ENCODE results near the gene ENO3. TPM values are rescaled to one million over a fixed set of nuclear protein-coding genes. Genes with fewer than 3 reads are reported as not detected.

Gene ENO3
- total and polyA plus RNA-seq, 10 of the 15 experiments (the other 5 are each of a cell fraction or from before 2014, with no cell fraction given), result 6.8 to 28.4 (median 17.0) TPM

DNA sequence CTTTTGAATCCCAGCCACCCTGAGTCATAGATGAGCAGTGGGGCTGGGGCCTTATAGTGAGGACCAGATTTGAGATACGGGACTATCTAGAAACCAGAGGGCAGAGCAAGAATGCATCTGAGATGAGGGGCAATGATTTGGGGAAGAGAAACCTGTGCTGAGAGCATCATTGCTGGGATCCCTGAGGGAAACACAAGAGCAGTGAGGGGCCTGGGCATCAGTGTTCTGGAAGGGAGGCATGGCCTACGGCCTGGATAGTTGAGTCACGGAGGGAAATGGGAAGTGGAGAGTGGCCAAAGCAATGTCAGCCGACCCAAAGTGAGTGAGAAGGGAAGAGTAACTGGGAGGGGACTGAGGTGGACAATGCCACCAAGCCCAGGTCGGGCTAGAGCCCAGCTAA, 31.4 kb downstream of the ENO3 start:
- DNase-seq (ENCODE audit: low read depth, low spot score) (no peak), FAIRE-seq (no peak), ATAC-seq (no peak)
- Histone ChIP-seq H3K4me3 (no peak overlapping the region), H4K20me1 (ENCODE audit: control insufficient read depth, insufficient read depth) (no peaks in the 10 kb centered on the region), H3K4me1 (ENCODE audit: control insufficient read depth, insufficient read depth, low read length) (peaks cover 17% of the 10 kb centered on the region), H3K36me3 (ENCODE audit: control insufficient read depth in 2 of 2, insufficient read depth in 2 of 2, low read length in 1 of 2) (peaks cover 12 to 16% of the 10 kb centered on the region in 2 experiments; a peak in 3 of 4 replicates), H3K27ac (ENCODE audit: control insufficient read depth, insufficient read depth) (no peak overlapping the region), H3K27me3 (replicated peaks in 1 of 2; ENCODE audit: control insufficient read depth in 2 of 2, insufficient read depth in 2 of 2, low read length in 1 of 2) (no peaks in the 10 kb centered on the region), H2AFZ (ENCODE audit: control insufficient read depth, low read depth, low read length) (no peak overlapping the region), H3K4me2 (ENCODE audit: control insufficient read depth, insufficient read depth) (no peak overlapping the region), H3K9me3 (replicated peaks; ENCODE audit: control insufficient read depth, insufficient read depth, low read length) (no peaks in the 10 kb centered on the region), H3K79me2 (ENCODE audit: control insufficient read depth, insufficient read depth, low read length) (peaks cover 11% of the 10 kb centered on the region), H3K9ac (ENCODE audit: control insufficient read depth, insufficient read depth, low read length) (no peak overlapping the region)
- ChIA-PET CTCF (interaction anchor here (0.9 to 1.5 kb wide), 3 partner anchors 12 to 81 kb away, joined by 4 to 6 read pairs (median 4); no protein-coding TSS in a partner anchor), POLR2A (no interaction called here), RAD21 (ENCODE audit: unreplicated experiment) (no interaction called here), SMC1A (ENCODE audit: uncharacterized antibody, unreplicated experiment) (no interaction called here)
- 81% methylated on average over 5 of the region's 5 CpGs for WGBS (ENCODE audit: insufficient coverage, insufficient replicate concordance, low lambda C conversion rate, missing lambda C conversion rate)
- intact Hi-C loops (cut with micrococcal nuclease; ENCODE audit: unreplicated experiment), result no loop called here
- in situ Hi-C loops (cut with MboI), result loop anchor here (5.0 kb wide), 1 partner anchor 85 kb away; no protein-coding TSS in a partner anchor
- TF ChIP-seq, protein P1, sequence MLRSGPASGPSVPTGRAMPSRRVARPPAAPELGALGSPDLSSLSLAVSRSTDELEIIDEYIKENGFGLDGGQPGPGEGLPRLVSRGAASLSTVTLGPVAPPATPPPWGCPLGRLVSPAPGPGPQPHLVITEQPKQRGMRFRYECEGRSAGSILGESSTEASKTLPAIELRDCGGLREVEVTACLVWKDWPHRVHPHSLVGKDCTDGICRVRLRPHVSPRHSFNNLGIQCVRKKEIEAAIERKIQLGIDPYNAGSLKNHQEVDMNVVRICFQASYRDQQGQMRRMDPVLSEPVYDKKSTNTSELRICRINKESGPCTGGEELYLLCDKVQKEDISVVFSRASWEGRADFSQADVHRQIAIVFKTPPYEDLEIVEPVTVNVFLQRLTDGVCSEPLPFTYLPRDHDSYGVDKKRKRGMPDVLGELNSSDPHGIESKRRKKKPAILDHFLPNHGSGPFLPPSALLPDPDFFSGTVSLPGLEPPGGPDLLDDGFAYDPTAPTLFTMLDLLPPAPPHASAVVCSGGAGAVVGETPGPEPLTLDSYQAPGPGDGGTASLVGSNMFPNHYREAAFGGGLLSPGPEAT (IDR thresholded peaks at IDR 0.05; ENCODE audit: low read depth), result no peak
- TF ChIP-seq, protein P2, sequence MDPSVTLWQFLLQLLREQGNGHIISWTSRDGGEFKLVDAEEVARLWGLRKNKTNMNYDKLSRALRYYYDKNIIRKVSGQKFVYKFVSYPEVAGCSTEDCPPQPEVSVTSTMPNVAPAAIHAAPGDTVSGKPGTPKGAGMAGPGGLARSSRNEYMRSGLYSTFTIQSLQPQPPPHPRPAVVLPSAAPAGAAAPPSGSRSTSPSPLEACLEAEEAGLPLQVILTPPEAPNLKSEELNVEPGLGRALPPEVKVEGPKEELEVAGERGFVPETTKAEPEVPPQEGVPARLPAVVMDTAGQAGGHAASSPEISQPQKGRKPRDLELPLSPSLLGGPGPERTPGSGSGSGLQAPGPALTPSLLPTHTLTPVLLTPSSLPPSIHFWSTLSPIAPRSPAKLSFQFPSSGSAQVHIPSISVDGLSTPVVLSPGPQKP (IDR thresholded peaks at IDR 0.05; ENCODE audit: low read depth, low read length), result no peak
- TF ChIP-seq ZNF384 (IDR thresholded peaks at IDR 0.05; ENCODE audit: borderline replicate concordance, low read depth, low read length), result no peak
- TF ChIP-seq POLR2AphosphoS2 (IDR thresholded peaks at IDR 0.05; ENCODE audit: low read depth, low read length), result no peak
- no peak for TF ChIP-seq HDGF (IDR thresholded peaks at IDR 0.05)
- BruUV-seq (replicated peaks), result no TSS peak
